Vagina (tissue), 2 donors: ENCODE measurements around the gene GPER1. TPM values are rescaled to one million over a fixed set of nuclear protein-coding genes. Genes with fewer than 3 reads are reported as not detected.

ENCODE experiments used
- DNase-seq, 2 donors: peaks; one replicate each; pipeline ENCODE4 v3.0.0-alpha.2; 2017; ENCODE audit errors: extremely low spot score in 2 of 2
- H3K27ac ChIP-seq: fragments of 200-600 bp; sonication (generic); one replicate; pipeline ENCODE4 v1.5.1; 2019
- H3K27me3 ChIP-seq: fragments of 200-600 bp; sonication (generic); one replicate; pipeline ENCODE4 v1.5.1; 2019
- H3K36me3 ChIP-seq, 2 donors: fragments of 200-600 bp; sonication (generic); one replicate each; pipeline ENCODE4 v1.5.1; 2017 to 2019
- H3K4me1 ChIP-seq: fragments of 200-600 bp; sonication (generic); one replicate; pipeline ENCODE4 v1.5.1; 2019
- H3K4me3 ChIP-seq, 2 donors: fragments of 200-600 bp; sonication (generic); 1 replicate in 1 of 2; 2 replicates in 1 of 2; pipeline ENCODE4 v1.5.1; 2016 to 2019
- H3K9me3 ChIP-seq: fragments of 200-600 bp; sonication (generic); one replicate; pipeline ENCODE4 v1.5.1; 2019
- POLR2A ChIP-seq, 2 donors: fragments of 450-650 bp; IDR thresholded peaks; one replicate each; pipeline ENCODE4 v1.6.1; 2017; ENCODE audit warnings: antibody characterized with exemption in 2 of 2, mild to moderate bottlenecking in 2 of 2, moderate library complexity in 2 of 2
- POLR2AphosphoS5 ChIP-seq, 2 donors: sonication (generic); formaldehyde crosslinking; IDR thresholded peaks; one replicate each; pipeline ENCODE4 v1.9.0; 2017; ENCODE audit warnings: antibody characterized with exemption in 2 of 2, mild to moderate bottlenecking in 2 of 2, low read depth in 1 of 2; ENCODE audit not compliant: insufficient read depth in 1 of 2
- intact Hi-C: fragments of 100-400 bp; cut with DNase I; formaldehyde crosslinking; loops from one replicate; pipeline ENCODE4 v1.15.1; 2023
- total RNA-seq: library from RNA; depleted of rRNA; stranded (reverse); fragments of >200 nt; gene quantifications from one replicate; pipeline ENCODE4 v1.2.3, GENCODE V29; 2016
- TF ChIP-seq, protein P1 (sequence below), 3 experiments: fragments of 450-650 bp in 2 of 3; fragments of 200-600 bp in 1 of 3; sonication (generic) in 1 of 3; IDR thresholded peaks; one replicate each; pipeline ENCODE4 v1.5.1; 2017 to 2019; ENCODE audit warnings: antibody characterized with exemption in 3 of 3, mild to moderate bottlenecking in 2 of 3, moderate library complexity in 2 of 3

Gene GPER1
- total RNA-seq, 1 donor from 2014 or later = 8.3 TPM

- Histone ChIP-seq H3K36me3 (no peaks in the 10 kb centered on the region), H3K27me3 (no peaks in the 10 kb centered on the region), H3K4me3 (no peak overlapping the region), H3K9me3 (no peaks in the 10 kb centered on the region), H3K4me1 (peaks cover 17% of the 10 kb centered on the region), H3K27ac (no peak overlapping the region)
- TF ChIP-seq POLR2AphosphoS5 (IDR thresholded peaks at IDR 0.05; ENCODE audit: insufficient read depth in 1 of 2, low read depth in 1 of 2) (no peak), POLR2A (IDR thresholded peaks at IDR 0.05) (no peak)
- TF ChIP-seq, protein P1, sequence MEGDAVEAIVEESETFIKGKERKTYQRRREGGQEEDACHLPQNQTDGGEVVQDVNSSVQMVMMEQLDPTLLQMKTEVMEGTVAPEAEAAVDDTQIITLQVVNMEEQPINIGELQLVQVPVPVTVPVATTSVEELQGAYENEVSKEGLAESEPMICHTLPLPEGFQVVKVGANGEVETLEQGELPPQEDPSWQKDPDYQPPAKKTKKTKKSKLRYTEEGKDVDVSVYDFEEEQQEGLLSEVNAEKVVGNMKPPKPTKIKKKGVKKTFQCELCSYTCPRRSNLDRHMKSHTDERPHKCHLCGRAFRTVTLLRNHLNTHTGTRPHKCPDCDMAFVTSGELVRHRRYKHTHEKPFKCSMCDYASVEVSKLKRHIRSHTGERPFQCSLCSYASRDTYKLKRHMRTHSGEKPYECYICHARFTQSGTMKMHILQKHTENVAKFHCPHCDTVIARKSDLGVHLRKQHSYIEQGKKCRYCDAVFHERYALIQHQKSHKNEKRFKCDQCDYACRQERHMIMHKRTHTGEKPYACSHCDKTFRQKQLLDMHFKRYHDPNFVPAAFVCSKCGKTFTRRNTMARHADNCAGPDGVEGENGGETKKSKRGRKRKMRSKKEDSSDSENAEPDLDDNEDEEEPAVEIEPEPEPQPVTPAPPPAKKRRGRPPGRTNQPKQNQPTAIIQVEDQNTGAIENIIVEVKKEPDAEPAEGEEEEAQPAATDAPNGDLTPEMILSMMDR (IDR thresholded peaks at IDR 0.05) = no peak
- intact Hi-C loops = no loop called here
- no peak for DNase-seq
These were observed 11.7 kb downstream of the GPER1 start for GRCh38 chr7:1099637-1100036.

GRCh38 chr7:1100386-1100785, 12.5 kb downstream of the GPER1 start:
- Histone ChIP-seq H3K36me3 (no peaks in the 10 kb centered on the region), H3K27ac (no peak overlapping the region), H3K4me1 (peaks cover 17% of the 10 kb centered on the region), H3K27me3 (no peaks in the 10 kb centered on the region), H3K4me3 (no peak overlapping the region), H3K9me3 (no peaks in the 10 kb centered on the region)
- no peak for TF ChIP-seq POLR2AphosphoS5 (IDR thresholded peaks at IDR 0.05; ENCODE audit: insufficient read depth in 1 of 2, low read depth in 1 of 2)
- TF ChIP-seq, protein P1 (IDR thresholded peaks at IDR 0.05) = no peak
- TF ChIP-seq POLR2A (IDR thresholded peaks at IDR 0.05) = no peak
- intact Hi-C loops = no loop called here
- no peak for DNase-seq

DNA sequence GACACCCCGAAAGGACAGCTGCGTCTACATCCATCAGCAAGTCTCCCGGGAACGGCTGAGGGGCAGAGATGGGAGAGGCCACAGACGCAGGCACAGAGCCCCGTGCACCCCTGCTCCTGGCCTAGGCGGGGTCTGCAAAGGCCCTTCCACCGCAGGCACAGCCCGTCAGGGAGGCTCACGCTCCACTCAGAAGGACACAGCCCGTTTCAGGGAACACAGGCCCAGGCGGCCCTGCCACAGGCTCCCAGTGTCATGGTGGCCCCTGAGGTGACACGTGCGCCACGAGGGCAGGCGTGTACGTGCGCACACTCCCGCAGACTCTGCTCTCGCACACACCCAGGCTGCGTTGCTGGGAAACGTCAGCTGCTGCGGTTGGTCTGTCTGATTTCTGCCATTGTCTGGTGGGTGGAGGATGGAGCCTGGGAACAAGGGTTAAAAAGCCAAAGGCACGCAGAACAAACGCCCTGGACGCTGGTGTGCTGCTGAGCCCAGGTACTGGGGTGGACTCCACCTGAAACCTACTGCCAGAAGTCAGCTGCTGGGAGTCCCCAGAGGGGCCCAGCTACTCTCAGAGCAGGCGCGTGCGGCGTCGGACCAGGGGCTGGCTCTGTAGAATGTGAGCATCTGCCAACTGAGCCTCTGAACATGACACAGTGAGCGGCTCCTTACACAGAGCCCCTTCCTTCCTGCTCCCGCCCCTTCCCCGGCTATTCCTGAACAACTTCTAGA, 13.1 kb downstream of the GPER1 start:
- no peaks in the 10 kb centered on the region for H3K9me3 ChIP-seq
- peaks cover 11% of the 10 kb centered on the region for H3K4me1 ChIP-seq
- no peak overlapping the region for H3K27ac ChIP-seq
- H3K4me3 ChIP-seq = no peak overlapping the region
- DNase-seq = no peak
- TF ChIP-seq, protein P1 (IDR thresholded peaks at IDR 0.05) = no peak
- TF ChIP-seq POLR2A (IDR thresholded peaks at IDR 0.05) (no peak), POLR2AphosphoS5 (IDR thresholded peaks at IDR 0.05; ENCODE audit: insufficient read depth in 1 of 2, low read depth in 1 of 2) (no peak)
- intact Hi-C loops = no loop called here
- H3K27me3 ChIP-seq = no peaks in the 10 kb centered on the region
- H3K36me3 ChIP-seq = no peaks in the 10 kb centered on the region

DNA sequence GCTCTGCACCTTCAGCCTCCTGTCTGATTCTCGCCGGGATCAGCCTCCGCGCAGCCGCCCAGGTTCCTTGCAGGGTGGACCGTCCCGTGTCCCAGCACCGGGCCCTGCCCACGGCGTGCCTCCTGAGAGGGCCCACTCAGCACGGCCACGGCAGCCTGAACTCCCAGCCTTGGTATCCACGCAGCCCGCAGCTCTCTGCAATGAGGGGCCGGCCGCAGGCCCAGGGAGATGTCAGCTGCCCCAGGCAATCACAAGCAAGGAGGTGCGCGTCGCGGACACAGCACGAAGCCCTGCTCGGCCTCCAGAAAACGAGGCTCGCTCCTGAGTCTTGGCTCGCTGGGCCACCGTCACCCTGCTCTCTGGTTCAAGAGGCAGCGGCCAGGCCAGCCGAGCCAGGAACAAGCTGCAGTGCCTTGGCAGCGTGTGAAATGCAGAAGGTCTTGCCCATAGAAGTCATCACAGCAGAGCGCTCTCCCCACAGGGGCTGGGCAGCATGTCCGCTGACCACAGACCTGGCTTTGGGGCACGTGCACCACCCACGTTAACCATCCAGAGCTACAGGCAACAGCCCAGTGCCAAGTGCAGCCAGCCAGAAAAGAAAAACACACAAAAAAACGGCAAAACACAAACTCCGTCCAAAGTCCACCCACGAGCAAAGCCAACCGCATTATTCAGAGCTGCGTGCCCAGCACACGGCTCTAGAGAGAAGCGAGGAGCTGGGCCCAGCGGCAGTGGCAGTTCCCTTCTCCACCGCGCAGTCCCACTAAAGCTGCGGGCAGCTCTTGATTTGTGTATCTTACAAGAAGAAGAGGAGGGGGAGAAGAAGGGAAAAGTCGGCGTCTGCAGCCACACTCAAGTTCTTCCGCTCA, 13.9 kb downstream of the GPER1 start:
- Histone ChIP-seq H3K9me3 (no peaks in the 10 kb centered on the region), H3K36me3 (no peaks in the 10 kb centered on the region), H3K27ac (no peak overlapping the region), H3K27me3 (no peaks in the 10 kb centered on the region), H3K4me1 (peaks cover 3% of the 10 kb centered on the region), H3K4me3 (no peak overlapping the region)
- TF ChIP-seq, protein P1 (IDR thresholded peaks at IDR 0.05) = no peak
- TF ChIP-seq POLR2A (IDR thresholded peaks at IDR 0.05) (no peak), POLR2AphosphoS5 (IDR thresholded peaks at IDR 0.05; ENCODE audit: insufficient read depth in 1 of 2, low read depth in 1 of 2) (no peak)
- intact Hi-C loops = no loop called here
- DNase-seq = no peak
